Left renal pelvis (tissue), 4 donors: ENCODE data around the gene NUP54. TPM values are rescaled to one million over a fixed set of nuclear protein-coding genes. Genes with fewer than 3 reads are reported as not detected.
A peak's percentile ranks its signal among the peaks of the same experiment; 100 is the strongest.

Source experiments
- DNase-seq, 4 donors: peaks; one replicate each; pipeline ENCODE4 v3.0.0-alpha.2; 2013; ENCODE audit warnings: low read depth in 4 of 4, low spot score in 3 of 4
- polyA plus RNA-seq, 4 donors: library from polyadenylated mRNA; unstranded; fragments of 120-200 nt; gene quantifications; one replicate each; pipeline ENCODE4 v1.2.1, GENCODE V29; 2013; ENCODE audit not compliant: insufficient read length in 4 of 4

NUP54 gene
- polyA plus RNA-seq, 4 donors = 71.4 to 82.7 (median 78.2) TPM

DNA sequence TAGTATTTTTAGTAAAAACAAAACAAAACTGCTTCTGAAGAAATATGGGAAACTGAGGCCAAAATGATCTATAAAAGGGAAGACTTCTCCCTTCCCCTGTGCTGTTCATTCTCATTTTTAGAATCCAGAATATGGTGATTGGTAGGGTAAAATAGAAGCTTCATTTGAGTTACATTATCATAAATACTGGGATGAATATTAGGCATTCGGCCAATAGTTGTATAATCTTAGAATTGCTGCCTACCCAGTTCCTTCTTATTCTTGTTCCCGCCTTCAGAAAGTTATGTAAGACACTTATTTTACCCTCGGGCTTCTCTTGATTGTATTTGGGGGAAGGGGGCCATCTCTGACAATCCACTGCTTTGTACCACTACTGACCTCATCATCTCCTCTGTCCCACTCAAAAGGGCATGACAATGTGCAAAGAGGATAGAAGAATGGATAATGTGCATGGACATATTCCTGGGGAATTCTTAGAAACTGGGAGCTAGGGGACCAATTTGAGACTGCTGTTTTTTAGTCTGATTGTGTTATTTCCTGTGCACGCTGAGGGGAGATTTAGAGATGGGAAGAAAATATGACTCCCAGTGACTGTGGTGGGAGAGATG, 73.1 kb downstream of the NUP54 start:
- no peak for DNase-seq

DNA sequence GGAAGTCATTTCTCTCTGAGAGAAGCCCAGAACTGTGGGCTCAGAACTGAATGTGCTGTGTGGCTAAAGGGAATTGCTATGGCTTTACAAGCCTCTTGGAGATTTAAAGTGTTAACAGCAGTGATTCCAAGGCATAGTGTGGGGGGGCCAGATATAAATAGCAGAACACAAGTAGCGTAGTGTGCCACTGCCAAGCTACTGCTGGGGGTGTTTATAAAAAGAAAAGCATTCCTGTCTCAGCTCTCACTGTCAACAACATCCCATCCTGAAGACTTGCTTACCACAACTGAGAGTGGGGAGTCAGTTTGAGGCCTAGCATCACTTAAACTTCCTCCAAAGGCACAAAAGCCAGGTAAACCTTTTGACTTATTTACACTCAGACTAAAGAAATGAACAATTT, 73.7 kb downstream of the NUP54 start, which contains the start of gene ART3:
Gene ART3 (plus strand): TSS at position 242 of the 400 bp plus-strand sequence. CDS start 1,181 bp downstream, outside the sequence.
- DNase-seq = no peak

DNA sequence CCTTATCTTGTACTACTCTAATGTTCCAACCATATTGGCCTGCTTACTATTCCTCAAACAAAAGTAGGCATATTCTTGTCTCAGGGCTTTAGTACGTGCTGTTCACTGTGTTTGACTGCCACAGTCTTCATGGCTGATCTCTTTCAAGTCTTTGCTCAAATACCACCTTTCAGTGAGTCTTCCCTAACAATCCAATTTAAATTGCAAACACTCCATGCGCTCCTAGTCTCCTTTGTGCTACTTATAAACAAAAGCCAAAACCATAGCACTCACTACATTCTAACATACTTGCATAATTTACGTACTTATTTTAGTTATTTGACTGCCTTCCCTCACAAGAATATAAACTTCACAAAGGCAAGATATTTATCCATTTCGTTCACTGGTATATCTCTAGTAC, 75.4 kb downstream of the NUP54 start:
- no peak for DNase-seq

DNA sequence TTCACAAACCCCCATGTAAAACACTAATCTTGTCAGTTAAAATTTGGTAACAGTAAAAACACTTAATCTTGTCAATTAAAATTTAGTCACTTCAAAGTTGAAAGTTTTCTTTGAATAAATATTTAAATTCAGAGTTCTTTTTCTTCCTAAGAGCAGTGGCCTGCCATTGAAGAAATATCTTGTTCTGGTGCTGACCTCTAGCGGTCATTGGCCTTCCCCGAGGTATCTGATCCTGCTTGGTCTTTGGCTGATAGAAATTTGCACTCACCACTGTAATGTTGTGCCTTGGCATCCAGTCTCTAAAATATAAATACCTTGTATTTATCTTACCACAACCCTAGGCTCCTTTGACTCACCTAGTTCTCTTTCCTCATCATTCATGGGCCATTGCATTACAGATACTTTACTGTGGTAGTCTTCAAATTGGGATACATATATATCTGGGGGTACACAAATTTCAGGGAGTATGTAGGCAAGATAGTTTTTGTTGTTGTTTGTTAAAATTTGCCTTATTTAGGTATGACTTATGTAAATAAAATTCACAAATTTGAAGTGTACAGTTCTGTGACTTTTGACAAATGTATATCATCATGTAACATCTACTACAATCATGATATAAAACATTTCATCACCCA, 80.4 kb downstream of the NUP54 start:
- peak; percentile 21 to 66 (median 48) for DNase-seq

DNA sequence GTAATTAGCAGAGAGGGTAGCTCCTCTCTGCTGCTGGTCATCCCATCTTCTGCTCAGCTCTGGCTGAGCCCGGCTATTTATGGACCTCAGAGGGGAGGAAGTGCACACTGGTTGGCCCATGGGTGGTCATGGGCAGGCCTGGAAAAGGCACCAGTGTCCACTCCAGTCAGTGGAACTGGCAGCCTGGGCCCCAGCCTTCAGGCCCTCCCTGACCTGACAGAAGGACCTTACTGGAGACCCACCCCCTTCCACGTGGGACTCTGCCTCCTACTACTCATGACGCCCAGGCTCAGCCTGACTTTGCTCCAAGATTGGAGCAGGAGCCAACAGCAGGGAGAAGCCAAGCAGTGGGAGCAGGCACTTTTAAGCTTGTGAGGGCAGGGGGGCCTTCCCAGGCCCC, 81.7 kb downstream of the NUP54 start:
- DNase-seq = no peak

Other genes starting within 250 kb of the NUP54 start
- under 1 TPM in 2 of 4 donors, not detected in 2; 0.06 to 0.11 TPM for gene PPEF2, start 245.9 kb downstream of the NUP54 start, polyA plus RNA-seq
- 10 to 100 TPM in 3 of 4 donors, 1 to 10 TPM in 1; 7.1 to 16.8 (median 14.1) TPM for gene NAAA, start 207.4 kb downstream of the NUP54 start, polyA plus RNA-seq
- gene SDAD1, start 157.5 kb downstream of the NUP54 start, polyA plus RNA-seq = 10 to 100 TPM; 35.4 to 53.3 (median 48.6) TPM
- gene CXCL9, start 140.9 kb downstream of the NUP54 start, polyA plus RNA-seq = under 1 TPM in 3 of 4 donors, not detected in 1; 0.08 to 0.30 (median 0.21) TPM
- 1 to 10 TPM; 1.1 to 7.5 (median 5.8) TPM for gene CXCL10, start 124.9 kb downstream of the NUP54 start, polyA plus RNA-seq
- under 1 TPM; 0.18 to 0.62 (median 0.41) TPM for gene CXCL11, start 112.3 kb downstream of the NUP54 start, polyA plus RNA-seq
- gene ART3, start 73.7 kb downstream of the NUP54 start, polyA plus RNA-seq = under 1 TPM; 0.27 to 0.79 (median 0.56) TPM
- gene SCARB2, start 65.4 kb upstream of the NUP54 start, polyA plus RNA-seq = 100 to 1,000 TPM; 138 to 220 (median 191) TPM
- 10 to 100 TPM in 1 of 4 donors, 1 to 10 TPM in 2, under 1 TPM in 1; 0.53 to 11.1 (median 6.6) TPM for gene FAM47E, start 103.3 kb upstream of the NUP54 start, polyA plus RNA-seq
- 1 to 10 TPM; 1.1 to 2.0 (median 1.5) TPM for gene STBD1, start 158.3 kb upstream of the NUP54 start, polyA plus RNA-seq